ENCODE measurements around the gene CSNK1D. TPM values are rescaled to one million over a fixed set of nuclear protein-coding genes. Genes with fewer than 3 reads are reported as not detected.

The CSNK1D gene
- total RNA-seq (2014; rRNA removed; shearing (Covaris generic)), result 19.9 and 20.9 TPM in 2 replicates

DNA sequence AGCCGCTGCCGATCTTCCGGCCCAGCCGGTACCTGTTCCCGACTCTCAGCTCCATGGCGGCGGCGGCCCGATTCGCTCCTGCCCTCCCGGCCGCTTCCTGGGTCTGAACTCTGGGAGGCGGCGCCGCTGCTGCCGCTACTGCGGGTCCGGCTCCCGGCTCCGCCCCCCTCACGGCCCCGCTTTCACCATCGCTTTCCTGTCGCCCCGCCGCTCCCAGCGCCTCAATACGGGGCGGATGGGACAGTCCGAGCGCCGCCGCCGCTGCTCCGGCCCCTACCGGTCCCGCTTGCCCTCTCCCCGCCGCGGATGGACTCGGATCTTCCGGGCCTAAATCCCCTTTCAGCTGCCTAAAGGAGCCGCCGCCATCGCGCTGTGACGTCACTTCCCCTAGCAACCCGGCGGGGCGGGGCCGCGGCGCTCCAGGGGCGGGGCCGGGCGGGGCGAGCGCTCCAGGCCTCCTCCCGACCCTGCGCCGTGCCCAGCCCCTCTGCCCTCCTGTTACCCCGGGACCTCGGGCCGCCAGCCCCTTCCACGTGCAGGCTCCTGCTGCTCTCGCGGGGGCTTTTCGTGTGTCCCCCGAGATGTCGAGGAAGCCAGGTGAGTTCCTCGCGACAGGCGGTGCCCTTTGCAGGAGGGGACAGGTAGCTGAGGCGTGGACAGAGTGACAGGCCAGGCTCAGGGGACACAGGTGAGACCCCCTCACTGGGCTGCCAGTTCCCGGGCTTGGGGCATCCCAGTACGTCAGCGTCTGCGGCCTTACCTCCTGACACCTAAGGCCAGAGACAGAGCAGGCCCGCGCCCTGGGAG, at the start of gene CSNK1D:
TSS of gene CSNK1D (minus strand) at position 374 of the 807 bp plus-strand sequence. CDS start at position 55, 319 bp downstream.
- peak; percentile 80 for DNase-seq (ENCODE audit: low spot score)

DNA sequence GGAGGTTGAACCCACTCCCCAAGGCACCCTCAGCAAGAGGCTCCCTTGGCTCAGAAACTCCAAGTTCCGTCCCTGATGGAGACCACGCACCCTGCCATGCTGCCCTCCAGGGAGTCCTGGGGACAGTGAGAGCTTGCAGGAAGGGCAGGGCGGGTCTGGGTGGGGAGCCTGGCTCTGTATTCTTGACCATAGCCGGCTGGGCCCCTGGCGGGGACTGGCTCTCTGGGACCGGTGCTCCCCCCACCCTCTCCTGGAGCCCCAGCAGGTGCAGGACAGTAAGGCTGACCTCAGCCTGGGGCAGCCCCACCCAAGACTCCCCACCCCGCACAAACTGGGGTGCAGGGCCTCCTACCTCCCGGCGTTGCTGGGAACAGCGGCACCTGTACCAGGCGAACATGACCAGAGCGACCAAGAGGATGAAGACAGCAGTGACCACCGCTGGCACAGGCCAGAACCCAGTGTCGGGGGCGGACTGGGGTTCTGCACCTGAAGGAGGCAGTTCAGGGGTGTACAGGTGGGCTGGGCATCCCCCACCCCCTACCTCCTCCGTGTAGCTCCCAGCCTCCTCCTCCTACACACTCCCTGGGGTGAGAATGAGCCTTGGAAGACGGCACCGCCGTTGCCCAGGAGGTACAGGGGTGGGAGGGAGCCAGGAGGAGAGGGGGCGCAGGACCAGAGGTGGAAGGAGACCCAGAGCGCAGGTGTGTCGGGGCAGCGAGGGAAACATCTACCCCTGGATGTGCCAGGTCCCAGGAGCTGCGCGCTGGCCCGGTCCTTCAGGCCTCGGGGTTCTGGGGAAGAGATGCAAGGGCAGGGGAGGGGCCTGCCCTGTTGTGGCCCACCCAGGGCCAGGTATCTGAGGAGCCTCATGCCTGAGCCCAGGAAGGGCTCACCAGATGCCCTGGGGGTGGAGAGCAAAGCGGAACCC, 49.3 kb upstream of the CSNK1D start:
- DNase-seq (ENCODE audit: low spot score), result no peak

DNA sequence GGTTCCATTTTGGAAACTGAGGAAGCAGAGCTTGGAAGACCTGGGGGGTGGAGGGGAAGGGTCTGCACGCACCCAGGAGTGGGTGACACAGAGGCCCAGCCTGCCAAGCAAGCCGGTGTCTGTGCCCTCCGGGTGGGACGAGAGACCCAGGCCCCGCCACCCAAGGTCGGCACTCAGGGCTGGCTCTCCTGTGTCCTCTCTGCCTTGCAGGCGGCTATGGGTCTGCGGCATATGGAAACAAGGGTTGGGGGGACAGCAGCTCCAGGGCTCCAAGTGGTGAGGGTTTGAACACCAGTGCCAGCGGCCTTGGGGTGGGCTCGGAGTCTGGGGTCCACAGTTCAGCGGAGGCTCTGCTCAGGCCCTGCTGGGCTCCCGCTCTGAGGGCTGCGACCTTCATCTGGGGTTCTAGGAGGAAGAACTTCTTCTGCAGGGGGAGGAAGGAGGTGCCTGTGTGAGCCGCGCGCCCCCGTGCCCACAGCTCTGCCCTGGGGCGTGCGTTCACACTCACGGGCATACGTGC, 48.5 kb upstream of the CSNK1D start:
- DNase-seq (ENCODE audit: low spot score), result no peak

- DNase-seq (ENCODE audit: low spot score), result no peak
These were observed 47.7 kb upstream of the CSNK1D start for GRCh38 chr17:82320956-82321927.

DNA sequence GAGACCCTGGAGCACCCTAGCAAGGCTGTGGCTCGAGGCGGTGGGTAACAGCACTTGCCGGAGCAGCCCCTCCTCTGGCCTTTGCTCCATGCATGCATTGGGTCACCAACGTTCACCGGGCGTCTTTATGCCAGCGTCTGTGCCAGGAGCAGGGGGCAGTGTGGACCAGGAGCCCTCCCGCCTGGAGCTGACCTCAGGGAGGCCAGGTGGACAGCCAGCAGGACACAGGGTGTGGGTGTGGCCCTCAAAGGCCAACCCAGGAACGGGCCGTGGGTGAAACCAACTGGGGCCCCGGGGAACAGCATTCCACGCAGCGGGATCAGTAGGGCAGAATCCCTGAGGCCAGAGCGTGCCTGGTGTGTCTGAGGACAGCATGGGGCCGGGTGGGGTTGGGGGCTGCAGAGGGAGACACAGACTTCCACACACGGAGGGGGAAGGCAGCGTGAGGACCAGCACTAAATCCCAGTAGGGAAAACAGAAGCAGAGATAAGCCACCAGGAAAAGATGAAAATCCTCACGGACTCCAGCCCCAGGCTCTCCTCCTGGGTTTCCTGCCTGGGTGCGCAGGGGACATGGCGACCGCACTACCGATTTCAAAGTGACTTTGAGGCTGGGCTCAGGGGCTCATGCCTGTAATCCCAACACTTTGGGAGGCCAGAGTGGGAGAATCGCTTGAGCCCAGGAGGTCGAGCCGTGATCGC, 46.8 kb upstream of the CSNK1D start:
- no peak for DNase-seq (ENCODE audit: low spot score)

DNA sequence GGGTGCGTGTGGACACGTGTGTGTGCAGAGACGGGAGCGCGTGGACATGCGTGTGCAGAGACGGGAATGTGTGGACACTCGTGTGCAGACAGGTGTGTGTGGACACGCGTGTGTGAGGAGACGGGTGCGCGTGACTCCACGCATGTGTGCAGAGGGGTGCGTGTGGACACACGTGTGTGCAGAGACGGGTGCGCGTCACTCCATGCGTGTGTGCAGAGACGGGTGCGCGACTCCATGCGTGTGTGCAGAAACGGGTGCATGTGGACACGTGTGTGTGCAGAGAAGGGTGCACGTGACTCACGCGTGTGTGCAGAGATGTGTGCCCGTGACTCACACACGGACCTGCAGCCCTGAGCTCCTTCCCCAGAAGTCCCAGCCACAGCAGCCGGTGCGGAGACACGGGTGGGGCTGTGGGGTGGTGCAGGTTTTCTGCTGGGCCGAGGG, 46.1 kb upstream of the CSNK1D start:
- DNase-seq (ENCODE audit: low spot score), result no peak

DNA sequence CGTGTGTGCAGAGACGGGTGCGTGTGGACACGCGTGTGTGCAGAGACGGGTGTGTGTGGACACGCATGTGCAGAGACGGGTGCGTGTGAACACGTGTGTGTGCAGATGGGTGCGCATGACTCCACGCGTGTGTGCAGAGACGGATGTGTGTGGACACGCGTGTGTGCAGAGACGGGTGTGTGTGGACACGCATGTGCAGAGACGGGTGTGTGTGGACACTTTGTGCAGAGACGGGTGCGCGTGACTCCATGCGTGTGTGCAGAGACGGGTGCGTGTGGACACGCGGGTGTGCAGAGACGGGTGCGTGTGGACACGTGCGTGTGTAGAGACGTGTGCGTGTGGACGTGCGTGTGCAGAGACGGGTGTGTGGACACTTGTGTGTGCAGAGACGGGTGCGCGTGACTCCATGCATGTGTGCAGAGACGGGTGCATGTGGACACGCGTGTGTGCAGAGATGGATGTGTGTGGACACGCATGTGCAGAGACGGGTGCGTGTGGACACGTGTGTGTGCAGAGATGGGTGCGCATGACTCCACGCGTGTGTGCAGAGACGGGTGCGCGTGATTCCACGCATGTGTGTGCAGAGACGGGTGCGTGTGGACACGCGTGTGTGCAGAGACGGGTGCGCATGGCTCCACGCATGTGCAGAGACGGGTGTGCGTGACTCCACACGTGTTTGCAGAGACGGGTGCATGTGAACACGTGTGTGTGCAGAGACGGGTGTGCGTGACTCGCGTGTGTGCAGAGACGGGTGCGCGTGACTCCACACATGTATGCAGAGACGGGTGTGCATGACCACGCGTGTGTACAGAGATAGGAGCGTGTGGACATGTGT, 45.5 kb upstream of the CSNK1D start:
- DNase-seq (ENCODE audit: low spot score), result no peak

DNA sequence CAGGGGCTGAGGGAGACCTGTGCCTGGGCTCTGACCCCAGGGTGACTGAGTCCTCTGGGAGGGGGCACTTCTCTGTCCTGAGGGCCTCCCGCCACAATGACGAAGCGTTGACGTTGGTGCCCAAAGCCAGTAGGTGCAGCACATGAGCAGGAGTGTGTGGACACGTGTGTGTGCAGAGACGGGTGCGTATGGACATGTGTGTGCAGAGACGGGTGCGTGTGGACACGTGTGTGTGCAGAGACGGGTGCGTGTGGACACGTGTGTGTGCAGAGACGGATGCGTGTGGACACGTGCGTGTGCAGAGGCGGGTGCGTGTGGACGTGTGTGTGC, 44.6 kb upstream of the CSNK1D start:
- DNase-seq (ENCODE audit: low spot score), result no peak

- no peak for DNase-seq (ENCODE audit: low spot score)
These were observed 44.1 kb upstream of the CSNK1D start, which contains the start of gene CD7 for GRCh38 chr17:82317394-82318168. Gene CD7, minus strand, starts transcription at chr17:82317608. Its CDS starts 113 bp downstream, at chr17:82317495.

DNA sequence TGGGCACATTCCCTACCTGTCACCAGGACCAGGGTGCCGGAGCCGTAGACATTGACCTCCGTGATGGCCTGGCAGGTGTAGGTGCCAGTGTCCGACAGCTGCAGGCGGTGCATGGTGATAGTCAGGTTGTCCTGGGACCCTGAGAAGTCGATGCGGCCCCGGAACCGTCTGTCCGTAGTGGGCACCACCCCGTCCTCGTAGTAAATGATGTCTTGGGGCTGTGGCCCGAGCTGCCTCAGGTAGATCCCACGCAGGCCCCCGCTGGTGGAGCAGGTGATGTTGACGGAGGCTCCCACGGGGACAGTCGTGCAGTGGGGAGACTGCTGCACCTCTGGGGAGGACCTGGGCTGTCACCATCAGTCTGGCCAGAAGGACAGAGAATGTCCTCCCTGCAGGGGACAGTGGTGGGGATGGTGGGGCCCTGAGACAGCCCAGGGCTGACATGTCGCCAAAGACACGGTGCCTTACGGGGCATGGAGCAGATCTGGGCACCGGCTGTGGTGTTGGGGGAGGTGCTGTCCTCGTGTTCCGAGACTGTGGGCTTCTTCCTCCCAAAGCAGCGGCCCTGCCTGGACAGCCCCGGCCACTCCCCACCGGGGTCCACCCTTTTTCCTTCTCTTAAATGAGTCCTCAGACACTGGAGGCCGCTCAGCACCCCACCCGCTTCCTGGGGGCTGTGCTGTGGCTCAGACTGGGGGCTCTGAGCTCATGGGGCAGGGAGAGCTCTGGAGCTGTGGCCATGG, 43.3 kb upstream of the CSNK1D start:
- DNase-seq (ENCODE audit: low spot score), result no peak

GRCh38 chr17:82315703-82316358, 42.3 kb upstream of the CSNK1D start:
- no peak for DNase-seq (ENCODE audit: low spot score)

GRCh38 chr17:82314727-82315605, 41.5 kb upstream of the CSNK1D start:
- DNase-seq (ENCODE audit: low spot score), result no peak

- DNase-seq (ENCODE audit: low spot score), result no peak
These were observed 40.7 kb upstream of the CSNK1D start for GRCh38 chr17:82314012-82314726.

- no peak for DNase-seq (ENCODE audit: low spot score)
These were observed 39.9 kb upstream of the CSNK1D start for GRCh38 chr17:82313195-82314011.

GRCh38 chr17:82311971-82312370, 38.5 kb upstream of the CSNK1D start:
- no peak for DNase-seq (ENCODE audit: low spot score)

All from A172 (cell line).